Measurements from ENCODE around the gene PTPRF.

The PTPRF gene

DNA sequence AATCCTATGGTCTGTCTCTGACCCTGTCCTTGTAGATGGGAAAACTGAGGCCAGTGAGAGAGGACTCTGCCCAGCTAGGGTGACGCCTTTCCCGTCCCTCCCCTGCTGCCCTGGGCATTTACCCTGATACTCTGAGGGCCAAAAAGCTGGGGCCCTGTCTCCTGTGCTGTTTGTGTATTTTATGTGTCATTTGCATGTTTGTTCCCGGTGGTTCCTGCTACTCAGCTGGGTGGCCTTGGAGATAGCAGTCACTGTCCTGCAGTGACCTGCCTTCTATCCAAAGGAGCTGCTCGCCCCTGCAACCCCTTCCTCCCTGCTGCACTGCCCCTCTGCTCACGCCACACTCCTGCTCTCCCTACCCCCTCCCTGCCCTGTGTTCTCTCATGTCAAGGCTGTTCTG, 78.1 kb downstream of the PTPRF start:
- DNase-seq (ENCODE audit: low read depth), result no peak

DNA sequence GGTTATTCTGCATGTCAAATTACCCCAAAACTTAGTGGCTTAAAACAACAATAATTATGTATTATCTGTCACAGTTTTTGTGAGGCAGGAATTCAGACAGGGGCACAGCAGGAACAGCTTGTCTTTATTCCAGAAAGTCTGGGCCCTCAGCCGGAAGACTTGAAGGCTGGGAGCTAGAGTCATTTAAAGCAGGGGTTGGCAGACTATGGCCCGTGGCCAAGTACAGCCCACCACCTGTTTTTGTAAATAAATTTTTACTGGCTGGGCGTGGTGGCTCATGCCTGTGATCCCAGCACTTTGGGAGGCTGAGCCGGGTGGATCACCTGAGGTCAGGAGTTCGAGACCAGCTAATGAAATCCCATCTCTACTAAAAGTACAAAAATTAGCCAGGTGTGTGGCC, 79.7 kb downstream of the PTPRF start:
- DNase-seq (ENCODE audit: low read depth), result no peak

DNA sequence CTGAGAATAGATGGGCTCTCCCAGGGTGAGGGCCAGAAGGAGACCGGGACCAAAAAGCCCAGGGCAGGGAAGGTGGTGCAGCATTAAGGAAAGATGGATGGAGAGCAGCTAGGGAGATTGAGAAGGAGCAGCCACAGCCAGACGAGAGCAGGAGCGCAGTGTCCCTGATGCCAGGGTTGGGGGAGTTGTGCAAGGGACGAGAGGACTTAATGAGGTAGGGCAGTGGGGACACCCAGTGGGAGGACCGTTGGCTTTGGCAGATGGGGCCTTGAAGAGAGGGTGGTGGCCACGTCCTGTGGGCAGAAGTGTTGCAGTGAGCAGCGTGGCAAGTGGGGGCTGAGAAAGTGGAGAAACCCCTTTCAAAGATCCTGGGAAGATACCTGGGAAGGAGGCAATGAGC, 81.3 kb downstream of the PTPRF start:
- DNase-seq (ENCODE audit: low read depth), result no peak

DNA sequence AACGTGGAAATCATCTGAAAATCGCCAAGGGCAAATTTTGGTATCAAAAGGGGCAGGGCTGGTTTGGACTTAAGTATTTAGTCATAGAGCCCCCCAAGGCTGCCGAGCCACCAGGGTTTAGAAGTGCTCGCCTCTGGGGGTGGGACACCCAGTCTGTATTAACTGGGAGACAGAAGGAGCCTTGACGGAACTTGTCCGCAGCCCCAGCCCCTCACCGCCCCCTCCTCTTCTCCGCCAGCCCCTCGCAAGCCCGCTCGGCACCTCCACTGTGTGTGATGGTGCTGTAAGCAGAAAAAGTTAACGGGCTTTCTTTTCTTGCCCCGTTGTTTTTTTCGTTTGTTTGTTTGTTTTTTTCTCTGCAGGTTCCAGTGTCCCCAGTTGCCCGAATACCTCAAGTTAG, 81.7 kb downstream of the PTPRF start:
- no peak for DNase-seq (ENCODE audit: low read depth)

DNA sequence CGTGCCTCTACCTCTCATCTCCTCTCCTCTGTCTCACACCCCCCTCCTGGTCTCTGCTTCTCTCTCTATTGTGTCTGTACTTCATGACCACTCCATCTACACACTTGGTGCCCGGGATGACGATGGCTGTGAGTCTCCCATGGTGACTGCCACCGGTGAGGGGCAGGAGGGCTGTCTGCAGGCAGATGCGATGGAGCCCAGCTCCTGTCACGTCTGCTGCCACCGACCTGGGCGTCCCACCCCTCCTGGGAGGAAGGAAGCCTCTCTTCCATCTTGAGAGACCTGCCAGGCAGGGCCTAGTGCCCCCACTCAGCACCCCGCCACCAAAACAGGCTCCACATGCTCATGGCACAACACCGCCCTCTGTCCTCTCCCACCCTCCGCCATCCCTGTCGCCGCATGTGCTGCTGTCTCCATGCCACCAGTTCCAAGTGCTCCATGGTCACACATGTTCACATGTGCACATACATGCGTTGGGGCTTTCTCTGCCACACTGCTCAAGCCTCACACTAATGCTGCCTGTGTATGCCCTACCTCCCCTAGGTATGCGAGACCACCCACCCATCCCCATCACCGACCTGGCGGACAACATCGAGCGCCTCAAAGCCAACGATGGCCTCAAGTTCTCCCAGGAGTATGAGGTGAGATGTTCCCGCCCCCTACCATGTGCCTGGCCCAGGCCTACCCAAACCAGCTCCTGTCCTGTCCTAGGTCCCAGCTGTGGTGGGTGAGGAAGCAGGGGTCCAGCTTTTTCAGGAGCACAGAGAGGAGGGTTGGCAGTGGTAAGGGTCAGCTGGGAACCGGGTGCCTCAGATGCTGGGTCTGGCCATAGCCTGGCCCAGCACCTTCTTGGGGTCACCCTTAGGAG, 82.6 kb downstream of the PTPRF start:
- no peak for DNase-seq (ENCODE audit: low read depth)

DNA sequence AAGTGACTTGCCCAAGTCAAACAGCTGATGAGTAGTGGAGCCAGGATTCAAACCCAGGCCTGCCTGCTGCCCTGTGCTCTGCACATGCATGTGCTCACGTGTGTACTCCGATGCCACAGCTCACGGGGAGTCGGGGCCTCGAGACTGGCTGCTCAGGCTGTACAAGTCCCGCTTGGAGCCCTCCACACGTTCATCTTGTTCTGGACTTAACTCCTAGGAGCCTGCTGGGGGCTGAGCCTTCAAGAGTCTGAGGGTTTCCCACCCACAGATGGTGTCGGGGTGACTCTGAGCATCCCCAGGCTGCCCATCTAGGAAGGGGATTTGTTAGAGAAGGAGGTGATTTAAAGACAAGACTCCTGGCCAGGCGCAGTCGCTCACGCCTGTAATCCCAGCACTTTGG, 83.5 kb downstream of the PTPRF start:
- no peak for DNase-seq (ENCODE audit: low read depth)

DNA sequence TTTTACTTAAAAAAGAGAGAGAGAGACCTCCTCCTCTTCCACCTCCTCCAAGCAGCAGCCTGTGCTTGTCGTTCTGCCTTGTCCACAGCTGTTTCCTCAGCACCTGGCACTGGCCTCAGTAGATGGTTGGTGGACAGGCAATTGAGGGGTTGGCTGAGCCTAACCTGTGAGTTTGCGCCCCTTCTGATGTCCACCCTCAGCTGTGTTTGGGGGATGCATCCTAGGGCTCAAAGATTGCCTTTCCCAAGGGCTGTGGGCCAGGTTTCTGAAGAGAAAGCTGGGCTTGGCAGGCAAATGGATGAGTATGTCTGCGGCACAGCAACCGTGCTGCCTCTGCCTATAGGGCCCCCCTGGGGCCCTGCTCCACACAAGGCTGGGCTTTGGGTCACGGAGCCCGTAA, 84.2 kb downstream of the PTPRF start:
- no peak for DNase-seq (ENCODE audit: low read depth)

DNA sequence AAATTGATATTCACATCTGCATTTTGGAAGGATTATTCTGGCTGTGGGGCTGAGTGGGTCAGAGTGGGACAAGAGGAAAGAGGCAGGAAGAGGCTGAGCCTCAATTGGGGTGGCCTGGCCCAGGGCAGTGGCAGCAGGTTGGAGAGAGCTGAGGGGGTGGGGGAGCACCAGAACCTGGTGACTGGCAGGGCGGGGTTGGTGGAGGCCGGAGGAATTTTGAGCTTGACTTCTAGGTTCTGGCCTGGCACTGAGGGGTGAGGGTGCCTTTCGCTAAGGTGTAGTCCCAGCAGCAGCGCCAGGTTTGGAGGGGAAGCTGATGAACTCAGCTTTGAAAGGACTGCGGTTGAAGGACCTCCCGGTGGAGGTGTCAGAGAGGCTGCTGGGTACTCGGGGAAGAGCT, 85.7 kb downstream of the PTPRF start:
- no peak for DNase-seq (ENCODE audit: low read depth)

DNA sequence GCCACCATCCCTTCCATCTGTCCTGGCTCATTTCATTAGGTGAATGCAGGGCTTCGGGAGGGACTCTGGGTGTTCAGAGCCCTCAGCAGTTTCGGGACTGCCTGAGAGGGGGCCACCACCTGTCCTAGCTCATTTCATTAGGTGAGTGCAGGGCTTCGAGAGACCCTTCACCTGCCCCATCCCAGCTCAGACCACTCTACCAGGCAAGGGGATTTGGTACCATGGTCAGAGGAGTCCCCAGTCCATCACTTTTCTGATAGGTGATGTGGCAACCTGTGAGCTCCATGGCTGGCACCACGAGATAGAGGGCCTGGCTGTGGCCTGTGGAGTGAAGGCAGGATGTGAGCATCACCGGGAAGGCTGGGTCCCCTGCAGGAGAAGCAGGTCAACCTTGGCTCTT, 86.3 kb downstream of the PTPRF start:
- no peak for DNase-seq (ENCODE audit: low read depth)

DNA sequence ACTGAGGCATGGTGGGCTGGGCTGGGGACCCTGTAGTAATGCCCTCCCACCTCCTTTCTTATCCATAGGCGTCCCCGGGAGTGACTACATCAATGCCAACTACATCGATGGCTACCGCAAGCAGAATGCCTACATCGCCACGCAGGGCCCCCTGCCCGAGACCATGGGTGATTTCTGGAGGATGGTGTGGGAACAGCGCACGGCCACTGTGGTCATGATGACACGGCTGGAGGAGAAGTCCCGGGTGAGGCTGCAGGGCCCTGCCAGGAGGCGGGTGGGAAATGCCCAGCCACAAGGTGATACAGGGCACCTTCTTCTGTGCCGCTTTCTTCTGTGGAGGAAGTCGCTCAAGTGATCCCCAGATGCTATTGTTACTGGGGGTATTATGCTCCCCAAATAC, 87.0 kb downstream of the PTPRF start:
- DNase-seq (ENCODE audit: low read depth), result no peak

DNA sequence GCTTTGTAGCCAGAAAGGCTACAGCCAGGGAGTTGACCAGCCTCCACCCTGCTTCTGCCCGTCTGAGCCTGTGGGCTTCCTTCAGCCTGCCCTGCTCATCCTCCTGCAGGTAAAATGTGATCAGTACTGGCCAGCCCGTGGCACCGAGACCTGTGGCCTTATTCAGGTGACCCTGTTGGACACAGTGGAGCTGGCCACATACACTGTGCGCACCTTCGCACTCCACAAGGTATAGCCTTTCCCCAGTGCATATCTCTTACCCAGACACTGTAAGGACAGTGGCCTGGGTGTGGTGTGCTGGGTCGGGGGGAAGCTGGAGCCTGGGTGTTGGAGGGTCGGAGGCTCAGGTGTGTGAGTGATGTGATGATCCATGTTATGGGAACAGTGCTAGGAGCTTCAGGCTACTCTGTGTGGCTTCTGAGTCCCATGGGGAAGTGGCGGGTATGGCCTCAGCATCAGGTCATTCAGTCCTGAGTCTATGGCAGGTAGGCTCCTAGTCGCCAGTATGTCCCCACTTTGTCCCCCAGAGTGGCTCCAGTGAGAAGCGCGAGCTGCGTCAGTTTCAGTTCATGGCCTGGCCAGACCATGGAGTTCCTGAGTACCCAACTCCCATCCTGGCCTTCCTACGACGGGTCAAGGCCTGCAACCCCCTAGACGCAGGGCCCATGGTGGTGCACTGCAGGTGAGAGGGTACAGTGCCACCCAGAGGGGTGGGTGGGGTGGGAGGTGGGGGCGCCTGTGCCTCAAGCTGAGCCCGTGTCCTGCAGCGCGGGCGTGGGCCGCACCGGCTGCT, 88.0 kb downstream of the PTPRF start:
- DNase-seq (ENCODE audit: low read depth), result no peak

DNA sequence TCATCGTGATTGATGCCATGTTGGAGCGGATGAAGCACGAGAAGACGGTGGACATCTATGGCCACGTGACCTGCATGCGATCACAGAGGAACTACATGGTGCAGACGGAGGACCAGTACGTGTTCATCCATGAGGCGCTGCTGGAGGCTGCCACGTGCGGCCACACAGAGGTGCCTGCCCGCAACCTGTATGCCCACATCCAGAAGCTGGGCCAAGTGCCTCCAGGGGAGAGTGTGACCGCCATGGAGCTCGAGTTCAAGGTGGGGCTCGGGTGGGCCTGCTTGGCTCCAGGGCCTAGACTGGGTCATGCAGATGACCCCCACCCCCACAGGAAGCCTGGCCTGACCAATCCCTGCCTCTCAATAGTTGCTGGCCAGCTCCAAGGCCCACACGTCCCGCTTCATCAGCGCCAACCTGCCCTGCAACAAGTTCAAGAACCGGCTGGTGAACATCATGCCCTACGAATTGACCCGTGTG, 88.7 kb downstream of the PTPRF start:
- no peak for DNase-seq (ENCODE audit: low read depth)

DNA sequence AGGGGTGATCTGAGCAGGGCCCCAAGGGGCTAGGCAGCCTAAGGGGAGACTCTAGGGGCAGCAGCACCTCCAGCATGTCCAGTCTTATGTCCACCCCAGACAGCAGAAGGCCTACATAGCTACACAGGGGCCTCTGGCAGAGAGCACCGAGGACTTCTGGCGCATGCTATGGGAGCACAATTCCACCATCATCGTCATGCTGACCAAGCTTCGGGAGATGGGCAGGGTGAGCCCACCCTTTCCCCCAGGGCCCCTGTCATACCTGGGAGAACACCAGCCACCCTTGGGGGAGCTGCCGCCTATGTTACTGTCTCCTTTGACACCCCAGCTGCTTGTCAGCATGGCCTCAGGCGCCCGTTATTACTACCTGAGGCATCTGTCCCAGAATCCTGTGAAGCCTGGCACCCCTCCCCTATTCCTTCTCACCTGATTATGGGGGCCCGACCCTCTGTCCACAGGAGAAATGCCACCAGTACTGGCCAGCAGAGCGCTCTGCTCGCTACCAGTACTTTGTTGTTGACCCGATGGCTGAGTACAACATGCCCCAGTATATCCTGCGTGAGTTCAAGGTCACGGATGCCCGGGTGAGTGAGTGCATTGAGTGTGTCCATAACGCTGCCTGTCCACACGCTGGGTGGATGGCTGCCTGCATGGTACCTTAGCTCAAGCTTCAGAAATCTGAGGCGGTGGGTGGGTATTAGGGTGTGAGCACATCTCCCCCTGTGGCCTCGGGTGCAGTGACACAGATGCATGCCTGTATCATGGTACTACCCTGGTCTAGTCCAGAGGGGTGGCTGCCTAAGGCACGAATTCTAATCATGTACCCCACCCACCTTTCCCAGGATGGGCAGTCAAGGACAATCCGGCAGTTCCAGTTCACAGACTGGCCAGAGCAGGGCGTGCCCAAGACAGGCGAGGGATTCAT, 89.6 kb downstream of the PTPRF start:
- no peak for DNase-seq (ENCODE audit: low read depth)

DNA sequence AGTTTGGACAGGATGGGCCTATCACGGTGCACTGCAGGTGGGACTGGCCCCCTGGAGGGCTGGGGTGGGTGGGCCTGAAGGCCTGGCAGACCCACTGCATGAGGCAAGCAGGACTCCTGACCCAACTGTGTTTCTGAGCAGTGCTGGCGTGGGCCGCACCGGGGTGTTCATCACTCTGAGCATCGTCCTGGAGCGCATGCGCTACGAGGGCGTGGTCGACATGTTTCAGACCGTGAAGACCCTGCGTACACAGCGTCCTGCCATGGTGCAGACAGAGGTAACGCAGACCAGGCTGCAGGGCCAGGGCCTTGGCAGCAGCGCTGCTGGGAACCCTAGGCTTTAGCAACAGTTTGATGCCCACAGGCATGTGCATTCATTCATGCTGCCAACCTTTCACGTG, 90.3 kb downstream of the PTPRF start:
- DNase-seq (ENCODE audit: low read depth), result no peak

DNA sequence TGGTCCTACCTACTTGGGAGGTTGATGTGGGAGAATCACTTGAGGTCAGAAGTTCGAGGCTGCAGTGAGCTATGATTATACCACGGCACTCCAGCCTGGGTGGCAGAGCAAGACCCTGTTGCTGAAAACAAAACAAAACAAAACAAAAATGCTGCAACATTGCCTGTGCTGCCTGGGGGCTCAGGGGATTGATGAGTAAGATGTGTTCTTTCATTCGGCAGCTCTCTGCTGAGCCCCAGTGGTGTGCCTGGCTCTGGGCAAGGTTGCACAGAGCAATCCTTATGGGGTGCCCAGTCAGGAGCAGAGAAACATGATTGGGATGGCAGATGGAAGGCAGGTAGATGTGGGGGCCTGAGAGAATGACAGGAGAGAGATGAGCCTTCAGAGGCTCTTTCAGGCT, 90.7 kb downstream of the PTPRF start:
- no peak for DNase-seq (ENCODE audit: low read depth)

DNA sequence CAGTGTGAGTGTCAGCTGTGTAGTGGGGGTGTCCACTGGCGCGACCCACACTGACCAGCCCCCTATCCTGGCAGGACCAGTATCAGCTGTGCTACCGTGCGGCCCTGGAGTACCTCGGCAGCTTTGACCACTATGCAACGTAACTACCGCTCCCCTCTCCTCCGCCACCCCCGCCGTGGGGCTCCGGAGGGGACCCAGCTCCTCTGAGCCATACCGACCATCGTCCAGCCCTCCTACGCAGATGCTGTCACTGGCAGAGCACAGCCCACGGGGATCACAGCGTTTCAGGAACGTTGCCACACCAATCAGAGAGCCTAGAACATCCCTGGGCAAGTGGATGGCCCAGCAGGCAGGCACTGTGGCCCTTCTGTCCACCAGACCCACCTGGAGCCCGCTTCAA, 91.2 kb downstream of the PTPRF start:
- DNase-seq (ENCODE audit: low read depth), result no peak

DNA sequence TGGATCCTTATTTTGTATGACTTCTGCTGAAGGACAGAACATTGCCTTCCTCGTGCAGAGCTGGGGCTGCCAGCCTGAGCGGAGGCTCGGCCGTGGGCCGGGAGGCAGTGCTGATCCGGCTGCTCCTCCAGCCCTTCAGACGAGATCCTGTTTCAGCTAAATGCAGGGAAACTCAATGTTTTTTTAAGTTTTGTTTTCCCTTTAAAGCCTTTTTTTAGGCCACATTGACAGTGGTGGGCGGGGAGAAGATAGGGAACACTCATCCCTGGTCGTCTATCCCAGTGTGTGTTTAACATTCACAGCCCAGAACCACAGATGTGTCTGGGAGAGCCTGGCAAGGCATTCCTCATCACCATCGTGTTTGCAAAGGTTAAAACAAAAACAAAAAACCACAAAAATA, 91.8 kb downstream of the PTPRF start:
- DNase-seq (ENCODE audit: low read depth), result no peak

DNA sequence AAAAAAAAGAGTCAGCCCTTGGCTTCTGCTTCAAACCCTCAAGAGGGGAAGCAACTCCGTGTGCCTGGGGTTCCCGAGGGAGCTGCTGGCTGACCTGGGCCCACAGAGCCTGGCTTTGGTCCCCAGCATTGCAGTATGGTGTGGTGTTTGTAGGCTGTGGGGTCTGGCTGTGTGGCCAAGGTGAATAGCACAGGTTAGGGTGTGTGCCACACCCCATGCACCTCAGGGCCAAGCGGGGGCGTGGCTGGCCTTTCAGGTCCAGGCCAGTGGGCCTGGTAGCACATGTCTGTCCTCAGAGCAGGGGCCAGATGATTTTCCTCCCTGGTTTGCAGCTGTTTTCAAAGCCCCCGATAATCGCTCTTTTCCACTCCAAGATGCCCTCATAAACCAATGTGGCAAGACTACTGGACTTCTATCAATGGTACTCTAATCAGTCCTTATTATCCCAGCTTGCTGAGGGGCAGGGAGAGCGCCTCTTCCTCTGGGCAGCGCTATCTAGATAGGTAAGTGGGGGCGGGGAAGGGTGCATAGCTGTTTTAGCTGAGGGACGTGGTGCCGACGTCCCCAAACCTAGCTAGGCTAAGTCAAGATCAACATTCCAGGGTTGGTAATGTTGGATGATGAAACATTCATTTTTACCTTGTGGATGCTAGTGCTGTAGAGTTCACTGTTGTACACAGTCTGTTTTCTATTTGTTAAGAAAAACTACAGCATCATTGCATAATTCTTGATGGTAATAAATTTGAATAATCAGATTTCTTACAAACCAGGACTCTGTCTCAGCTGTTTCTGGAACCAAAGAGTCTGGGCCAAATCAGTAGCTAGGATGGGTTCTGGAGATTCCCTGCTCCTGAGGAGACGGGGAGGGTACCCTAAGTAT, 92.5 kb downstream of the PTPRF start:
- no peak for DNase-seq (ENCODE audit: low read depth)

DNA sequence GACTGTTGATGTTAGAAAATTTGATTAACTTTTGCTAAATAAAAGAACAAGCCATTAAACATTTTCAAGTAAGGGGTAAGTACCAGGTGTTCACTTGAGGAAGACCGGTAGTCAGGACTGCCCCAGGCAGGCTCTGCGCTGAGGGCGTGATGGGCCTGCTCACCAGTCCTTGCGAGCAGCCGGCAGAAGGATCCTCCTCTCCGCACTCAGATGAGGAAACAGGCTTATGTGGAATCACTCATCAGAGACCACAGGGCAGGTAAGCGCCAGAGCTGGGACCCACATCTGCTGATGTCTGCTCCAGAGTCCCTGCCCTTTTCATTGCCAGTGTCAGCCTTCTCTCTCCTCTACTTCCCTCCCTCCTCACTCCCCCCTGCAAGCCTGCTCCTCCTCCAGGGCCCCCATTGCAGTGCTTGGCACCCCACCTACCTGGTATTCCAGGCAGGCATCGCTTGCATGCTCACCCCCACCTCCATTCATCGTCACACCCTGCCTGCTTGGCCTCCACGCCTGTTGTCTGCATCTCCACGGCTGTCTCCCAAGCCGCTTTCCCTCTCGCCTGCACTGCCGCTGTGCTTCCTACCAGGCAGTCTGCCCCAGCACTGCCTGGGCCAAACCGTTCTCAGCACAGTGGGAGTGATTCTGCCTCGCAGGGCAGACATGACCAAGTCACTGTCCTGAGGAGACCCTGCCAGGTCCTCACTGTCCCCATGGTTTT, 94.5 kb downstream of the PTPRF start:
- no peak for DNase-seq (ENCODE audit: low read depth)

DNA sequence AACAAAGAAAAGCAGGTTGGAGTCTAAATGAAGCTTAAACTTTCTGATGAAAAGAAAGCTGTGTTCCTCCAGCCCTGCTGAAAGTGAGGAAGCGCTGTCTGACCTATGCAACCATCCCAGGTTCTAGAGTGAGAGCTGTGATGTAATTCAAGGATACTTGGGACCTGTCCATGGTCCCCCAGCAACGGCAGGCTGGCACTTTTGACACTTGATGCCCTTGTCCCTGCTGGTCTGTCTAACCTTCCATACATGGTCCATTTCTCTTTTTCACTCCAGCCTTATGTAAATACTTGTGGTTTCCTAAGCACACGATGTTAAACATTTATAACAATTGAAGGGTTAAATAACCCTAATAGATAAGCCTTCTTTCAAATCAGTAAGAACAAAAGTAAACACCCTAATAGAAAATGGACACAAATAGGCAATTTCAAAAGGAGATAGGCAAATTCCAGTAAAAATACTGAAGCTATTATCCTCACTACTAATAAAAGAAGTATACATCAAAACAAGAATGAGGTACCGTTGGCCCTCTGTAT, 101.5 kb downstream of the PTPRF start:
- DNase-seq (ENCODE audit: low read depth), result no peak

Data from EH (cell line).